ENCODE data around the gene IGSF23.
"Not testable (repeated sequence)": the region's sequence is repeated elsewhere in the genome, so short reads cannot be mapped to it uniquely, and the experiment has no call there.

Gene IGSF23

DNA sequence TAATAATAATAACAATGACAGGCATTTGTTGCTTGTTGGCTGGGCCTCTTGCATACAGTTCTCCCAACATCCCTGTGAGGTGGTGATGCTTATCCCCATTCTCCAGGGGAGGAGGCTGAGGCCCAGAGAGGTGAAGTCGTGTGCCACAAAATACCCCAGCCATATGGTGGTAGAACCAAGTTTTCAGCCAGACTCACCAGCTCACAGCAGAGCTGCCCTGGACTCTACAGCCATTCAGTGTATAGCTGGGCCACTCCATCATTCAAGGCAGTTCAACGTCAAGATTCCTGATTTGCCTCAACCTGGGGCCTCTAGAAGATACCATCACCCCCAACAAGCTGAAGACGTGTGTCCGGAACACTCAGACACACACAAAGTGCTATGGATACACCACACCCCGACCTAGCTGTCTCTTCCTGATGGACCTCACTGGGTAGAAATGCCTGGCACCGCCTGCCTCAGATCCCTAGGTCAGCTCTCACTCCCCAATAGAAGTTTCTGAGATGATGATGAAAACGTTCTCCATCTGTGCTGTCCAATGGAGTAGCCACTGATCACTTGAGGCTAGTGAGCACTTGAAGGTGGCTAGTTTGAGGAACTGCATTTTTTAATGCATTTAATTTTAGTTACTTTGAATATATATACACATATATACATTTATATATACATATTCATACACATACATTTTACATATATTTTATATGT is 53.6 kb downstream of the IGSF23 start:
- no peak for DNase-seq (ENCODE audit: low read depth)

DNA sequence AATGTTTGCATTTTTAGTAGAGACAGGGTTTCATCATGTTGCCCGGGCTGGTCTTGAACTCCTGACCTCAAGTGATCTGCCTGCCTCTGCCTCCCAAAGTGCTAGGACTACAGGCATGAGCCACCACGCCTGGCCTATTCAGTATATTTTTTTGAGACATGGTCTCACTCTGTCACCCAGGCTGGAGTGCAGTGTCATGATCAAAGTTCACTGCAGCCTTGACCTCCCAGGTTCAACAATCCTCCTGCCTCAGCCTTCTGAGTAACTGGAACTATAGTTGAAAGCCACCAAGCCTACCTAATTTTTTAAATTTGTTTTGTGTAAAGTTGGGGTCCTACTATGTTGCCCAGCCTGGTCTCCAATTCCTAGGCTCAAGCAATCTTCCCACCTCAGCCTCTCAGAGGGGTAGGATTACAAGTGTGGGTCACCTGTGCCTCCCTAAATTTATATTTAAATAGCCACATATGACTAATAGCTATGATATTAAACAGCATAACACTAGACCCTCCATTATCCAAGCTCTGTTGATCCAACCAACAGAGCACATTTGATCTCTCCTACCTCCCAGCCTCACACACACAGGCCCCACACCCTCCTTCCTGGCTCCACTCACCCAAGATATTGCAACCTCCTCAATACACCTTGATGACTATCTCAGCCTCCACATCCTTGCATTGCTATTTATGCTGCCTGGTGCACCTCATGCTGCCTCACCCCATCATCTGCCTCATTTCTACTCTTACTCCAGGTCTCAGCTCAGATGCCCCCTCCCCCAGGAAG is 55.8 kb downstream of the IGSF23 start:
- no peak for DNase-seq (ENCODE audit: low read depth)

DNA sequence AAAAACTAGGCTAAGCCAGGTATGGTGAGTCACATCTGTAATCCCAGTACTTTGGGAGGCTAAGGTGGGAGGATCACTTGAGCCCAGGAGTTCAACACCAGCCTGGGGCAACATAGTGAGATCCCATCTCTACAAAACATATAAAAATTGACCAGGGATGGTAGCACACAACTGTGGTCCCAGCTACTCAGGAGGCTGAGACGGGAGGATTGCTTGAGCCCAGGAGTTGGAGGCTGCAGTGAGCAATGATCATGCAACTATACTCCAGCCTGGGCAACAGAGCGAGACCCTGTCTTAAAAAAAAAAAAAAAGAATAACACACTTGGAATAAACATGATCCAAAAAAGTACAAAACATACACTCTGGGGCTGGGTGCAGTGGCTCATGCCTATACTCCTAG is 56.7 kb downstream of the IGSF23 start:
- DNase-seq (ENCODE audit: low read depth), result not testable (repeated sequence)

DNA sequence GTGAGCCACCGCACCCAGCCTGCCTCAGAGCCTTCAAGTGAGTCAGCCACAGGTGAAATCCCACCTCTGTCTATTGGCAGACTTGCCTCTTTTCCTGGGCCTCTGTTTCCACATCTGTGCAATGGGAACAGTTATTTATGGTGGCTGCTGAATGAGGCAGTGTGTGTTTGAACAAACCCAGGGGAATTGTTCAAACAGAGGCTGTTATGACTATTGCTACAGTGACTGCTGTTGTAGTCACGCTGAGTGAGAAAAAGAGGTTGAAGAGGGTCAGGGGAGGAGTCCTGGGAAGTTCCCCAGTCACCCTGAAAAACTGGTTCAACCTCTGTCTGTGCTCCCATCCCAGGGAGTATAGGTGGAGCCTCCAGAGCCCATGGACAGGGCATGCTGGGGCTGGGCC is 58.0 kb downstream of the IGSF23 start, which contains the start of gene CEACAM19:
Gene CEACAM19, plus strand, starts transcription at position 83 of the 400 bp plus-strand sequence. CDS start 450 bp downstream, outside the sequence.
- no peak for DNase-seq (ENCODE audit: low read depth)

DNA sequence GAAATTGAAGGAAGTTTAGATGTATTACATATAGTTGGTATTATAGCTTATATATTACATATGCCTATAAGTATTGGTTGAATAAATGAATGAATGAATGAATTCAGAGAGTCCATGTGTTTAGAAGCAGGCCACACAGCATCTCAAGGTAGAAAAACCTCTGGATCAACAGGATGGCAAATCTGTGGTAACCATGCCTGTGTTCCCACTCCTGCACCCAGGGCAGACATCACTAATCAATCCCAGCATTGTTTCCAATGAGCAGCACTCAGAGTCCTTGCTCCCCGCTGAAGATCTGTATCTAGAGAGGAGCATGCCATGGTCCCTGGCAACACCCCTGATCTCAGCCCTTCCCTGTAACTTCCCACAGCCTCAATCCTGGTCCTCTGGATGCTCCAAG is 58.9 kb downstream of the IGSF23 start:
- no peak for DNase-seq (ENCODE audit: low read depth)

DNA sequence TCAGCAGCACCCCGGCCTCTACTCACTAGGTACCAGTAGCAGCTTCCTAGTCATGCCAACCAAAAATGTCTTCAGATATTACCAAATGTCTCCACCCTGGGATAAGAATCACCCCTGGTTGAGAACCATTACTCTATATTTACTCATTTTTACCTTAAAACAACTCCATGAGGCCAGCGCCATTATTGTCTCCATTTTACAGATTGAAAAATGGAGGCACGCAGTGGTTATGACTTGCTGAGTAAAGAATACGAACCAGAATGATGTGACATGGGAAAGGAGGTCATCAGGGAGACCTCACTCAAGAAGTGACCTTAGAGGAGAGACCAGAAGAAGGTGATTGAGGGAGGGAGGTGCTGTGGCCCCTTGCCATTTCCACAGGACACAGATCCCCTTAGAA is 60.1 kb downstream of the IGSF23 start:
- DNase-seq (ENCODE audit: low read depth), result no peak

DNA sequence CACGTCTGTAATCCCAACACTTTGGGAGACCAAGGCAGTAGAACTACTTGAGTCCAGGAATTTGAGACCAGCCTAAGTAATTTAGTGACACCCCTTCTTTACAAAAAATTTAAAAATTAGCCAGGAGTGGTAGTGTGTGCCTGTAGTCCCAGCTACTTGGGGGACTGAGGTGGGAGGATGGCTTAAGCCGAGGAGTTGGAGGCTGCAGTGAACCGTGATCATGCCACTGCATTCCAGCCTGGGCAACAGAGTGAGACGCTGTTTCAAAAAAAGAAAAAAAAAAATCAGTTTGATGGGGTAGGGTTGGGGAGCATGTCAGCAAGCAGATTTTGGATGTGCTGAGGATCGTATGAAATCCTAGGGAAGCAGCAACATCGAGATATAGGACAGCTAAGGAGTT is 62.2 kb downstream of the IGSF23 start:
- no peak for DNase-seq (ENCODE audit: low read depth)

DNA sequence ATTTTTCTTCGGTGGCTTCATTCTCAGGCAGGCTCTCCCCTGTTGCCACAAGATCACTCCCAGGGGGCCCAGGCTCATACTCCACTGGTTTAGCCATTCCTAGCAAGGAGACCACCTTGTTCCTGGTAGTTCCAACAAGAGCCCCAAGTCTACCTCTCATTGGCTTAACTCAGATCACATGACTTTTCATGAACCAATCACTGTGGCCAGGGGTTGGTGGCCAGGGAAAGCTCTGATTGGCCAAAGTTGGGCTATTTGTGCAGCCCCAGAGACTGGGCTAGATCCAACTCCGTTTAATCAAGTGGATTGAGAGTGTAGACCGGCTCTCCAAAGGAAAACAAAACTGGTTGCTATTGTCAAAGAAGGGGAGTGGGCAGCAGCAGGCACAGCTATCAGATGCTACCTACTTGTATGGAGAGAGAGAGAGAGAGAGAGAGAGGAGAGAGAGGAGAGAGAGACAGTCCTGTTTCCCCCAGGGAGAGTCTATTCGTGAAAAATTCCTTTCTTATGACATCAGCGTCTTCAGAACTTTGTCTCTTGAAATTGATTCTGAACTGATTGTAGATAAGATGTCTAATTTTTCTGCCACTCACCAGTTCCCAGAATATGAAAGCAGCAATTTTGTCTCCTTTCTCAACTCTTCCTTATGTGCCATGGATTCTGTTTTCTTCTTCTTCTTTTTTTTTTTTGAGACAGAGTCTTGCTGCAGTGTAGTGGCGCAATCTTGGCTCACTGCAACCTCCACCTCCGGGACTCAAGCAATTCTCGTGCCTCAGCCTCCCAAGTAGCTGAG is 63.9 kb downstream of the IGSF23 start:
- DNase-seq (ENCODE audit: low read depth), result no peak

DNA sequence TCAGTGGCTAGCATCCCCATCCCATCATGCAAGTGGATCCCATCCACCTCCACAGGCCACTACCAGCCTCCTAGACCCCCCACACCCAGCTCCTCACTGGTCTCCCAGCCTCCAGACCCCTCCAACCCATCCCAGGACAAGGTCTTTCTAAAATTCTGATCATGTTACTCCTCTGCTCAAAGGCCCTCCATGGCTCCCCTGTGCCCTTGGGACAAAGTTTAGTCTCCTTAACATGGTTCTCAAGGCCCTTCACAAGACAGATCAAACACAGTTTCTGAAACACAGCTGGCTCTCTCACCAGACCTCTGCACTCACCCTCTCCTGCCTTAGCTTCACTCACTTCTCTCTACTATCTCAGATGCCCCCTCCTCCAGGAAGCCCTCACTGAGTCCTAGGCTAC is 67.2 kb downstream of the IGSF23 start:
- no peak for DNase-seq (ENCODE audit: low read depth)

DNA sequence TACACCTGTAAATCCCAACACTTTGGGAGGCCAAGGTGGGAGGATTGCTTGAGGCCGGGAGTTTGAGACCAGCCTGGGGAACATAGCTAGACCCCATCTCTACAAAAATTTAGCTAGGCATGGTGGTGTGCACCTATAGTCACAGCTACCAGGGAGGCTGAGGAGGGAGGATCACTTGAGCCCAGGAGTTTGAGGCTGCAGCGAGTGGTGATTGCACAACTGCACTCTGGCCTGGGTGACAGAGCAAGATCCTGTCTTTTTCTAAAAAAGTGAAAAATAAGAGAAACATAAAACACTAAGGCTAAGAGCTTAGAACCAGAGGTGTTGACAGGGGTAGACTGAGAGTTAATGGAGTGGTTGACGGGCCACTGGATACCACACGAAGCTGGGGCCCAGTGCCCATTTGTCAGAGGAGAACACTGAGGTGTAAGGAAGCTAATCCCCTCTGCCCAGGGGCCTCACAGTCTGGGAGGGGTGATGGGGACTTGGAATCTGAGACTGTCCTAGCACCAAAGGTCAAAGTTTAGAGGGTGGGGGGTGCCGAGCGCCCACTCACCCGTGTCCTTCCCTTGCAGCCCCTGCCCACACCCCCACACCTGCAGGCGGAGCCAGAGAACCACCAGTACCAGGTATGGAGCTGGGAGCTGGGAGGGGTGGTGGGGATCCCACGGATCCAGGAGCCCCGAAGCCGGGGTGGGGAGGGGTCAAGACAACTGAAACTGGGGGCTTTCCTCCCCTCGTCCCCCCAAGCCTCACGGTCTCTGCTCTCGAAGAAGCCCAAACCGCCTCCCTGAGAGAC is 68.8 kb downstream of the IGSF23 start:
- DNase-seq (ENCODE audit: low read depth), result no peak

DNA sequence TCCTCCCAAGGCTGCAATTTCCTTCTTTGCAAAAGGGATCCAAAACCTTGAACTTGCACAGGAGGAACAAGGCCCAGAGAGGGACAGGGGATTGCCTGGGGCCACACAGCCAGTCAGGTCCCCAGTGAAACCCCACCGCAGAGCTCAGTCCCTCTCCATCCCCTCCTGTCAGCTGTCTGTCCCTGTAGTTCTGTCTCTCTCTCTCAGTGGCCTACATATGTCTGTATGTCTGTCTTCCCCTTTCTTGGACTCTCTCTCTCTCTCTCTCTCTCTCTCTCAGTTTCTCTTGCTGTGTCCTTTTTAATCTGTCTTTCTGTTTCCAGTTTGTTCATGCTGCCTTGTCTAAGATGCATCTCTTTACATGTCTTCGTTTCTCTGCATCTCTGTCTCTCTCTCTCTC is 69.4 kb downstream of the IGSF23 start:
- DNase-seq (ENCODE audit: low read depth), result no peak

DNA sequence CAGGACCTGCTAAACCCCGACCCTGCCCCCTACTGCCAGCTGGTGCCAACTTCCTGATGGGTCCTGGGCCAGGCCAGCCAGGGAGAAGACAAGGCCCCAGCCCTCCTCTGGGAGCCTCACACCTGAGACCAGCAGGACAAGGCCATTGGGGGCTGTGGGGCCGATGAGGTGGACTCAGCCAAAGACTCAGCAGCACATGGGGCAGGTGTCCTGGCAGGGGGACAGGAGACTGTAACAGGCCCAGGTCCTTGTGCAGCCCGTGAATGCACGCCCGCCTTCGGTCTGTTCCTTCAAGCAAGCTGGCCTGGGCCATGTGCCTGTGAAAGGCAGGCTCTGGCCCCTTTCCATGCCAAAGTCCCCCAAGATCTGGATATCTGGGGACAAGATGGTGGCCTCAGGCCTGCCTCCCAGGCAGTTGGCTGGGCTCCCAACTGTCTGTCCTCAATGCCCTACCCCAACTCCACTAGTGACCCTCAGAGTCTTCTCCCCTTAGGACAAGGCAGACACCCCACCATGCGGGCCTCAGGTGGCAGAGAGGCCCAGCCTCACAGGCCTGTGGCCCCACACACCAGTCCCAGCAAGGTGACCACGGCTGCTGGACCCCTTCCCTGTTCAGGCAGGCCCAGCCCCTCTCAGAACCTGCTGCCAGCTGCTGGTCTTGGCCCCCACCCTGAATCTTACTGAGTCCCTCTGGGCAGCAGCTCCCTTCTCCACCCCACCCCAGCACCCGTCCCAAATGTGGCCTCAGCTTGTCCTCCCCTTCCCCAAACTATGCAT is 70.3 kb downstream of the IGSF23 start:
- DNase-seq (ENCODE audit: low read depth), result no peak

DNA sequence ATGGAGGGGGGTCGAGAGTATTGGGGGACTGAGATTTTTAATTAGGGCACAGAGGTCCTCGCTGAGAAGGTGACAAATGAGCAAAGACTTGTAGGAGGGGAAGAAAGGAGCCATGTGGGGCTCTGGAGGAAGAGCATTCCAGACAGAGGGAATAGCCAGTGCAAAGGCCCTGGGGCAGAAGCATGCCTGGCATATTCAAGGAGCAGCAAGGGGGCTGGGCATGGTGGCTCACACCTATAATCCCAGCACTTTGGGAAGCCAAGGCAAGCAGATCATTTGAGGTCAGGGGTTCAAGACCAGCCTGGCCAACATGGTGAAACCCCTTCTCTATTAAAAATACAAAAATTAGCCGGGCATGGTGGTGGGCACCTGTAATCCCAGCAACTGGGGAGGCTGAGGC is 71.0 kb downstream of the IGSF23 start:
- DNase-seq (ENCODE audit: low read depth), result not testable (repeated sequence)

DNA sequence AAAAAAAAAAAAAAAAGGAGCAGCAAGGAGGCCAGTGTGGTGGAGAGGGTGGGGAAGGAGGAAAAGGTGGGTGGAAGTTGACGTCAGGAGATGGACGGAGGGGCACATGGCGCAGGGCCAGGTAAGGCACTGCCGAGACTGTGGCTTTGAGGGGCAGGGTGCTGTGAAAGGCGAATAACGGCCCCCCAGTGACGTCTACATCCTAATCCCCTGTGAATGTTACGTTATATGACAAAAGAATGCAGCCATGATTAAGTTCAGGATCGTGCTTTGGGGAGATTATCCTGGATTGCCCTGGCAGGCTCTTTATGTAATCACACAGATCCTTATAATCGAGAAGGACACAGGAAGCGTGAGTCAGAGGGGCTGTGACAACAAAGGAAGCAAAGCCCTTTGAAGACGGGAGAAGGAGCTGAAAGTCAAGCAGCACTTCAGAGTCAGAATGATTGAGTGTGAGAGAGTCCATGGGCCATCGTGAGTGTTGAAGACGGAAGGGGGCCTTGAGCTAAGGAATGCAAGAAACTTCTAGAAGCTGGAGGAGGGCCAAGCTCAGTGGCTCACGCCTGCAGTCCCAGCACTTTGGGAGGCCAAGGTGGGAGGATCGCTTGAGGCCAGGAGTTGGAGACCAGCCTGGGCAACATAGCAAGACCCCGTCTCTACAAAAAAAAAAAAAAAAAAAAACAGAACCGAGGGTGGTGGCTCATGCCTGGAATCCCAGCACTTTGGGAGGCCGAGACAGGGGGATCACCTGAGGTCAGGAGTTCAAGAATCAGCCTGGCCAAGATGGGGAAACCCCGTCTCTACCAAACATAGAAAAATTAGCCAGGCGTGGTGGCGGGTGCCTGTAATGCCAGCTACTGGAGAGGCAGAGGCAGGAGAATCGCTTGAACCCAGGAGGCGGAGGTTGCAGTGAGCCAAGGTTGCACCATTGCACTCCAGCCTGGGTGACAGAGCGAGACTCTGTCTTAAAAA is 71.8 kb downstream of the IGSF23 start:
- no peak for DNase-seq (ENCODE audit: low read depth)

DNA sequence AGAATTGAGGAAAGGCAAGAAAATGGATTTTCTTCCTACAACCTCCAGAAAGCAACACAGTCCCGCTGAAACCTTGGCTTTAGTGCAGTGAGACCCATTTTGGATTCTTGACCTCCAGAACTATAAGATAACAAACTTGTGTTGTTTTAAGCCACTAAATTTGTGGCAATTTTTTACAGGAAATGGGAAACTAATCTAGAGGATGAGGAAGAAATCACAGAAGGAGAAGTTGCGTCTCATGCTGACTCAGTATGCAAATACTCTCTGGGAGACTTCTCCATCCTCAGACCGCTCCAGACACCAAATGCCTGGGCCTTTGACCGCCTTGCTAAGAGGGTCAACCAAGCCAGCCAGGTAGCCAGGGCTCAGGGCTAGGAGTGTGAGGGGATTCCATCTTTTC is 72.5 kb downstream of the IGSF23 start:
- no peak for DNase-seq (ENCODE audit: low read depth)

Data from stimulated activated CD8-positive, alpha-beta memory T cell treated with anti-CD3 and anti-CD28 coated beads, Interleukin-15, amount 100 ng/mL, for 1 hour (primary cell).